ENCODE measurements around the gene BEST2.
"Not testable (repeated sequence)": the region's sequence is repeated elsewhere in the genome, so short reads cannot be mapped to it uniquely, and the experiment has no call there.

BEST2 gene

GRCh38 chr19:12751635-12752034 is at the start of gene BEST2:
TSS of gene BEST2 (plus strand) at chr19:12751791. CDS start at chr19:12752593, 802 bp downstream.
- no peak for DNase-seq (ENCODE audit: low spot score)
- no peak for TF ChIP-seq CTCF (IDR thresholded peaks at IDR 0.05; ENCODE audit: extremely low read depth, missing control alignments)

- TF ChIP-seq CTCF (IDR thresholded peaks at IDR 0.05; ENCODE audit: extremely low read depth, missing control alignments) = no peak
- DNase-seq (ENCODE audit: low spot score) = peak; percentile 48
These were observed 48.5 kb upstream of the BEST2 start for GRCh38 chr19:12703046-12703445.

GRCh38 chr19:12705169-12705568 is 46.4 kb upstream of the BEST2 start:
- TF ChIP-seq CTCF (IDR thresholded peaks at IDR 0.05; ENCODE audit: extremely low read depth, missing control alignments) = no peak

GRCh38 chr19:12705654-12706331 is 45.8 kb upstream of the BEST2 start:
- DNase-seq (ENCODE audit: low spot score) = no peak
- no peak for TF ChIP-seq CTCF (IDR thresholded peaks at IDR 0.05; ENCODE audit: extremely low read depth, missing control alignments)

More at GRCh38 chr19:12705169-12705568, 46.4 kb upstream of the BEST2 start:
- DNase-seq (ENCODE audit: low spot score) = no peak

GRCh38 chr19:12706332-12706718 is 45.3 kb upstream of the BEST2 start:
- DNase-seq (ENCODE audit: low spot score) = no peak

GRCh38 chr19:12708641-12709040 is 43.0 kb upstream of the BEST2 start:
- no peak for DNase-seq (ENCODE audit: low spot score)
- no peak for TF ChIP-seq CTCF (IDR thresholded peaks at IDR 0.05; ENCODE audit: extremely low read depth, missing control alignments)

More at GRCh38 chr19:12706332-12706718, 45.3 kb upstream of the BEST2 start:
- TF ChIP-seq CTCF (IDR thresholded peaks at IDR 0.05; ENCODE audit: extremely low read depth, missing control alignments) = no peak

- no peak for TF ChIP-seq CTCF (IDR thresholded peaks at IDR 0.05; ENCODE audit: extremely low read depth, missing control alignments)
- no peak for DNase-seq (ENCODE audit: low spot score)
These were observed 40.4 kb upstream of the BEST2 start for GRCh38 chr19:12711187-12711586.

- DNase-seq (ENCODE audit: low spot score) = not testable (repeated sequence)
These were observed 39.5 kb upstream of the BEST2 start for GRCh38 chr19:12712077-12712476.

GRCh38 chr19:12713304-12713703 is 38.3 kb upstream of the BEST2 start:
- not testable (repeated sequence) for DNase-seq (ENCODE audit: low spot score)

Data from GM20000 (cell line).